ENCODE measurements around the gene RBM43.
"Not testable (repeated sequence)": the region's sequence is repeated elsewhere in the genome, so short reads cannot be mapped to it uniquely, and the experiment has no call there.

Gene RBM43

GRCh38 chr2:151261231-151261976, at the start of gene RBM43:
Gene RBM43 (minus strand): TSS chr2:151261863. CDS start chr2:151261727, 136 bp downstream.
- in situ Hi-C loops (cut with MboI; ENCODE audit: low sequenced_read_pairs), result no loop called here

GRCh38 chr2:151310313-151310712, 48.6 kb upstream of the RBM43 start:
- in situ Hi-C loops (cut with MboI; ENCODE audit: low sequenced_read_pairs), result not testable (repeated sequence)

GRCh38 chr2:151306621-151307020, 45.0 kb upstream of the RBM43 start:
- in situ Hi-C loops (cut with MboI; ENCODE audit: low sequenced_read_pairs), result no loop called here

GRCh38 chr2:151305129-151305691, 43.5 kb upstream of the RBM43 start:
- in situ Hi-C loops (cut with MboI; ENCODE audit: low sequenced_read_pairs), result no loop called here

GRCh38 chr2:151302879-151303278, 41.2 kb upstream of the RBM43 start:
- in situ Hi-C loops (cut with MboI; ENCODE audit: low sequenced_read_pairs), result no loop called here

GRCh38 chr2:151302404-151302803, 40.7 kb upstream of the RBM43 start:
- in situ Hi-C loops (cut with MboI; ENCODE audit: low sequenced_read_pairs), result no loop called here

- in situ Hi-C loops (cut with MboI; ENCODE audit: low sequenced_read_pairs), result no loop called here
These were observed 38.4 kb upstream of the RBM43 start for GRCh38 chr2:151299920-151300539.

GRCh38 chr2:151297882-151298281, 36.2 kb upstream of the RBM43 start:
- in situ Hi-C loops (cut with MboI; ENCODE audit: low sequenced_read_pairs), result no loop called here

- in situ Hi-C loops (cut with MboI; ENCODE audit: low sequenced_read_pairs), result not testable (repeated sequence)
These were observed 34.3 kb upstream of the RBM43 start for GRCh38 chr2:151295926-151296325.

GRCh38 chr2:151292546-151292945, 30.9 kb upstream of the RBM43 start:
- in situ Hi-C loops (cut with MboI; ENCODE audit: low sequenced_read_pairs), result no loop called here

GRCh38 chr2:151292141-151292540, 30.5 kb upstream of the RBM43 start:
- in situ Hi-C loops (cut with MboI; ENCODE audit: low sequenced_read_pairs), result no loop called here

- in situ Hi-C loops (cut with MboI; ENCODE audit: low sequenced_read_pairs), result no loop called here
These were observed 29.6 kb upstream of the RBM43 start for GRCh38 chr2:151291224-151291623.

- in situ Hi-C loops (cut with MboI; ENCODE audit: low sequenced_read_pairs), result no loop called here
These were observed 28.6 kb upstream of the RBM43 start for GRCh38 chr2:151289972-151290866.

GRCh38 chr2:151287513-151288250, 26.0 kb upstream of the RBM43 start:
- in situ Hi-C loops (cut with MboI; ENCODE audit: low sequenced_read_pairs), result no loop called here

- in situ Hi-C loops (cut with MboI; ENCODE audit: low sequenced_read_pairs), result no loop called here
These were observed 20.7 kb upstream of the RBM43 start for GRCh38 chr2:151282401-151282800.

GRCh38 chr2:151280271-151280670, 18.6 kb upstream of the RBM43 start:
- in situ Hi-C loops (cut with MboI; ENCODE audit: low sequenced_read_pairs), result no loop called here

- in situ Hi-C loops (cut with MboI; ENCODE audit: low sequenced_read_pairs), result no loop called here
These were observed 16.8 kb upstream of the RBM43 start for GRCh38 chr2:151278487-151278886.

GRCh38 chr2:151277067-151277466, 15.4 kb upstream of the RBM43 start:
- in situ Hi-C loops (cut with MboI; ENCODE audit: low sequenced_read_pairs), result no loop called here

GRCh38 chr2:151275291-151275690, 13.6 kb upstream of the RBM43 start:
- in situ Hi-C loops (cut with MboI; ENCODE audit: low sequenced_read_pairs), result no loop called here

- in situ Hi-C loops (cut with MboI; ENCODE audit: low sequenced_read_pairs), result no loop called here
These were observed 10.2 kb upstream of the RBM43 start for GRCh38 chr2:151271824-151272223.
